GM12878 (cell line): Measurements from ENCODE around the gene PLGRKT. TPM values are rescaled to one million over a fixed set of nuclear protein-coding genes. Genes with fewer than 3 reads are reported as not detected.

ENCODE experiments used
- ATAC-seq: fragments of 200-7000 bp; cut with Tn5 transposase; 3 replicates; pipeline ENCODE4 v1.9.1; 2020; ENCODE audit warnings: mild to moderate bottlenecking, moderate library complexity
- BruUV-seq: library from RNA; stranded (reverse); fragments of 400-500 nt; replicated peaks from 2 replicates; lab custom pipeline; 2021; lab: Mats Ljungman, UMichigan
- CTCF ChIA-PET: fragments of 300-600 bp; sonication (Branson Sonifier 250); formaldehyde crosslinking; extraction: SDS; loops from one replicate; lab custom pipeline; 2021; ENCODE audit warnings: inconsistent platforms; lab: Yijun Ruan, JAX
- POLR2A ChIA-PET: fragments of 350-600 bp; formaldehyde crosslinking; extraction: SDS; loops from one replicate; lab custom pipeline; 2021; ENCODE audit warnings: inconsistent platforms; lab: Charles Lee
- RAD21 ChIA-PET: fragments of 300-600 bp; sonication (Branson Sonifier 250); formaldehyde crosslinking; loops from one replicate; lab custom pipeline; 2023; ENCODE audit warnings: antibody characterized with exemption; ENCODE audit not compliant: unreplicated experiment; lab: Charles Lee
- SMC1A ChIA-PET: fragments of 300-600 bp; sonication (Branson Sonifier 250); formaldehyde crosslinking; loops from one replicate; lab custom pipeline; 2023; ENCODE audit not compliant: unreplicated experiment, uncharacterized antibody; lab: Charles Lee
- DNase-seq: peaks from one replicate; pipeline ENCODE4 v3.0.0-alpha.2; 2011; ENCODE audit warnings: low read depth, low spot score
- FAIRE-seq: peaks from 3 replicates; lab custom pipeline; 2011; peaks lifted over from hg19 to GRCh38; lab: Jason Lieb, UNC
- H2AFZ ChIP-seq: 2 replicates; pipeline ENCODE4 v1.6.0; 2011; ENCODE audit warnings: low read depth, low read length, control low read depth; ENCODE audit not compliant: control insufficient read depth
- H3K27ac ChIP-seq: 2 replicates; pipeline ENCODE4 v1.5.1; 2011; ENCODE audit warnings: control low read depth; ENCODE audit not compliant: control insufficient read depth, insufficient read depth
- H3K27me3 ChIP-seq, 2 experiments: replicated peaks in 1 of 2; 2 replicates each; pipeline versions ENCODE4 v1.6.0 to v1.6.1; 2011; ENCODE audit warnings: low read length in 1 of 2; ENCODE audit not compliant: control insufficient read depth in 2 of 2, insufficient read depth in 2 of 2
- H3K36me3 ChIP-seq, 2 experiments: 2 replicates each; pipeline ENCODE4 v1.5.1; 2011; ENCODE audit warnings: low read length in 1 of 2; ENCODE audit not compliant: control insufficient read depth in 2 of 2, insufficient read depth in 2 of 2
- H3K4me1 ChIP-seq: 2 replicates; pipeline ENCODE4 v1.6.1; 2011; ENCODE audit warnings: mild to moderate bottlenecking, low read length, moderate library complexity, mixed read lengths; ENCODE audit not compliant: control insufficient read depth, insufficient read depth
- H3K4me2 ChIP-seq: 2 replicates; pipeline ENCODE4 v1.6.0; 2011; ENCODE audit warnings: control low read depth; ENCODE audit not compliant: control insufficient read depth, insufficient read depth
- H3K4me3 ChIP-seq: fragments of 200-600 bp; sonication (generic); 2 replicates; pipeline ENCODE4 v1.5.1; 2016
- H3K79me2 ChIP-seq: 2 replicates; pipeline ENCODE4 v1.6.0; 2011; ENCODE audit warnings: low read length; ENCODE audit not compliant: control insufficient read depth, insufficient read depth
- H3K9ac ChIP-seq: 2 replicates; pipeline ENCODE4 v1.8.0; 2011; ENCODE audit warnings: low read length, control low read depth, mixed read lengths; ENCODE audit not compliant: control insufficient read depth, insufficient read depth
- H3K9me3 ChIP-seq: replicated peaks from 3 replicates; pipeline ENCODE4 v1.5.1; 2011; ENCODE audit warnings: mild to moderate bottlenecking, low read length; ENCODE audit not compliant: control insufficient read depth, insufficient read depth
- H4K20me1 ChIP-seq: 2 replicates; pipeline ENCODE4 v1.6.0; 2011; ENCODE audit not compliant: control insufficient read depth, insufficient read depth
- ATF7 ChIP-seq: fragments of 450-650 bp; IDR thresholded peaks from 2 replicates; pipeline ENCODE4 v1.6.1; 2016; ENCODE audit warnings: low read depth, mild to moderate bottlenecking
- KDM1A ChIP-seq: fragments of 200-600 bp; sonication (generic); IDR thresholded peaks from 2 replicates; pipeline ENCODE4 v1.6.1; 2016; ENCODE audit warnings: borderline replicate concordance
- MTA3 ChIP-seq: IDR thresholded peaks from 2 replicates; pipeline ENCODE4 v1.6.1; 2012; ENCODE audit warnings: low read length, inconsistent platforms, borderline replicate concordance
- PBX3 ChIP-seq: IDR thresholded peaks from 2 replicates; pipeline ENCODE4 v1.6.1; 2011; ENCODE audit warnings: mild to moderate bottlenecking, low read depth, low read length, moderate library complexity; ENCODE audit not compliant: insufficient replicate concordance
- SREBF1 ChIP-seq: IDR thresholded peaks from 2 replicates; pipeline ENCODE4 v1.6.1; 2012; ENCODE audit warnings: mild to moderate bottlenecking, low read length
- WGBS: methylation state at CpG from one replicate; pipeline ENCODE4 v1.1.6; 2016; ENCODE audit warnings: low lambda C conversion rate; ENCODE audit not compliant: insufficient replicate concordance, insufficient coverage; ENCODE audit errors: missing lambda C conversion rate; 5-methylcytosine and 5-hydroxymethylcytosine counted together
- in situ Hi-C: fragments of 300-500 bp; cut with MboI; formaldehyde crosslinking; loops from 9 replicates; pipeline ENCODE4 v1.14.3; 2018; ENCODE audit warnings: mixed read lengths
- intact Hi-C: fragments of 100-400 bp; cut with micrococcal nuclease; formaldehyde crosslinking; loops from one replicate; pipeline ENCODE4 v1.14.2; 2022; ENCODE audit not compliant: unreplicated experiment
- polyA plus RNA-seq, 11 experiments: library from polyadenylated mRNA; depleted of rRNA in 4 of 11; unstranded in 6 of 11; stranded (reverse) in 5 of 11; fragments of >200 nt; fragmentation: Nextera tagmentation in 4 of 11; fragmentation: Illumina TruSeq in 1 of 11; extraction: Ambion mirVana in 4 of 11; extraction: Trizol in 1 of 11; gene quantifications; 1 replicate in 1 of 11; 2 replicates in 10 of 11; pipeline versions ENCODE4 v1.2.1 to v1.2.3, GENCODE V29; 2011 to 2016; ENCODE audit warnings: inconsistent platforms in 2 of 11, missing spikeins in 2 of 11, low read depth in 1 of 11
- total RNA-seq, 4 experiments: library from RNA; depleted of rRNA in 3 of 4; stranded (reverse); fragments of >200 nt in 3 of 4; fragmentation: Illumina TruSeq in 1 of 4; extraction: Trizol in 1 of 4; gene quantifications; 2 replicates each; pipeline versions ENCODE4 v1.2.1 to v1.2.3, GENCODE V29; 2013 to 2021

The PLGRKT gene
- total and polyA plus RNA-seq, 10 of the 15 experiments (the other 5 are each of a cell fraction or from before 2014, with no cell fraction given): 25.2 to 72.3 (median 38.4) TPM

- Histone ChIP-seq H3K79me2 (peaks cover 14% of the 10 kb centered on the region), H3K27ac (no peak overlapping the region), H3K36me3 (peaks cover 0 to 4% of the 10 kb centered on the region in 2 experiments; a peak in 2 of 4 replicates), H4K20me1 (no peaks in the 10 kb centered on the region), H2AFZ (no peak overlapping the region), H3K4me2 (no peak overlapping the region), H3K4me1 (peaks cover 7% of the 10 kb centered on the region)
- POLR2A ChIA-PET: interaction anchor here (0.6 to 2.2 kb wide), 4 partner anchors 14 to 531 kb away, joined by 3 to 8 read pairs (median 3); no protein-coding TSS in a partner anchor
- 81% methylated on average over 3 of the region's 3 CpGs for WGBS
- SMC1A ChIA-PET: interaction anchor here (0.5 to 9.7 kb wide), 21 partner anchors 8 to 678 kb away, joined by 3 to 187 read pairs (median 6); partner anchors contain the start of genes CD274 and PDCD1LG2
- BruUV-seq: no TSS peak
- in situ Hi-C loops: loop anchor here (5.0 kb wide), 1 partner anchor 683 kb away; no protein-coding TSS in a partner anchor
- CTCF ChIA-PET: interaction anchor here (0.6 to 8.4 kb wide), 19 partner anchors 9 to 691 kb away, joined by 3 to 124 read pairs (median 5); partner anchors contain the start of genes CD274 and JAK2
- RAD21 ChIA-PET: interaction anchor here (1.3 to 8.7 kb wide), 10 partner anchors 8 to 681 kb away, joined by 6 to 130 read pairs (median 16); partner anchors contain the start of gene CD274
- intact Hi-C loops: loop anchor here (10.0 kb wide), 1 partner anchor 776 kb away; the partner anchor contains the start of genes PLPP6 and SPATA6L
- no peak for FAIRE-seq
- TF ChIP-seq SREBF1 (no peak), ATF7 (no peak), PBX3 (no peak), KDM1A (no peak), MTA3 (no peak)
- TF ChIP-seq, all 136 proteins: peak for 0
- ATAC-seq (no peak), DNase-seq (no peak)
- H3K9ac ChIP-seq: no peak overlapping the region
- no peaks in the 10 kb centered on the region for H3K27me3 ChIP-seq
- no peaks in the 10 kb centered on the region; the same call in 2 of the 3 replicates for H3K9me3 ChIP-seq
- no peak overlapping the region for H3K4me3 ChIP-seq
These were observed 2.7 kb upstream of the PLGRKT start for GRCh38 chr9:5440426-5440825.
